ENCODE data around the gene F2. TPM values are rescaled to one million over a fixed set of nuclear protein-coding genes. Genes with fewer than 3 reads are reported as not detected.

The F2 gene
- total and polyA plus RNA-seq, 4 donors: 631 to 1,505 (median 1,232) TPM

GRCh38 chr11:46737699-46738098, 18.7 kb downstream of the F2 start:
- WGBS: 94% methylated on average over 11 of the region's 11 CpGs
- no peak for DNase-seq (ENCODE audit: low spot score)
- Histone ChIP-seq H3K9me3 (ENCODE audit: control insufficient read depth in 4 of 4, low read length in 3 of 4) (no peaks in the 10 kb centered on the region), H3K27ac (ENCODE audit: low read depth in 1 of 2, low read length in 2 of 2) (no peak overlapping the region), H3K4me3 (ENCODE audit: low read depth in 1 of 3, low read length in 3 of 3) (no peak overlapping the region), H3K4me1 (ENCODE audit: control insufficient read depth in 4 of 4, insufficient read depth in 4 of 4, low read length in 3 of 4) (peaks cover 0 to 10% (median 2%) of the 10 kb centered on the region in 4 donors), H3K27me3 (ENCODE audit: control insufficient read depth in 4 of 4, insufficient read depth in 4 of 4, low read length in 3 of 4) (no peaks in the 10 kb centered on the region), H3K36me3 (ENCODE audit: control insufficient read depth in 4 of 4, insufficient read depth in 3 of 4, low read depth in 1 of 4, low read length in 3 of 4) (peaks cover 16 to 66% (median 44%) of the 10 kb centered on the region in 4 donors), H3K9ac (ENCODE audit: low read depth in 1 of 2, low read length in 2 of 2) (no peak overlapping the region)
- TF ChIP-seq CTCF (IDR thresholded peaks at IDR 0.05; ENCODE audit: low read depth, low read length, missing input control): no peak
- no peak for TF ChIP-seq SP1 (IDR thresholded peaks at IDR 0.05)
- no peak for TF ChIP-seq YY1 (IDR thresholded peaks at IDR 0.05)
- TF ChIP-seq NR2F2 (IDR thresholded peaks at IDR 0.05): no peak
- no peak for TF ChIP-seq HNF4A (conservative IDR thresholded peaks at IDR 0.05)
- TF ChIP-seq ZBTB33 (IDR thresholded peaks at IDR 0.05): no peak
- no peak for TF ChIP-seq MAX (IDR thresholded peaks at IDR 0.05)
- TF ChIP-seq FOXA1 (IDR thresholded peaks at IDR 0.05): no peak
- TF ChIP-seq REST (IDR thresholded peaks at IDR 0.05): no peak
- TF ChIP-seq RXRA (IDR thresholded peaks at IDR 0.05): no peak

- WGBS: 86% methylated on average over 6 of the region's 6 CpGs
- no peak for DNase-seq (ENCODE audit: low spot score)
- peaks cover 15 to 66% (median 51%) of the 10 kb centered on the region in 4 donors for H3K36me3 ChIP-seq (ENCODE audit: control insufficient read depth in 4 of 4, insufficient read depth in 3 of 4, low read depth in 1 of 4, low read length in 3 of 4)
- TF ChIP-seq YY1 (IDR thresholded peaks at IDR 0.05): no peak
- TF ChIP-seq EGR1 (IDR thresholded peaks at IDR 0.05; ENCODE audit: low read depth in 2 of 2): no peak
- TF ChIP-seq RXRA (IDR thresholded peaks at IDR 0.05): no peak
- TF ChIP-seq CTCF (IDR thresholded peaks at IDR 0.05; ENCODE audit: low read depth, low read length, missing input control): no peak
- no peak for TF ChIP-seq ATF3 (IDR thresholded peaks at IDR 0.05)
- no peak for TF ChIP-seq FOXA2 (IDR thresholded peaks at IDR 0.05)
- TF ChIP-seq NR2F2 (IDR thresholded peaks at IDR 0.05): no peak
- TF ChIP-seq SP1 (IDR thresholded peaks at IDR 0.05): no peak
- TF ChIP-seq RAD21 (IDR thresholded peaks at IDR 0.05): no peak
- TF ChIP-seq TAF1 (conservative IDR thresholded peaks at IDR 0.05): no peak
- no peak for TF ChIP-seq HNF4A (conservative IDR thresholded peaks at IDR 0.05)
- TF ChIP-seq REST (IDR thresholded peaks at IDR 0.05): no peak
- TF ChIP-seq GABPA (IDR thresholded peaks at IDR 0.05 in 1 of 2, conservative IDR thresholded peaks at IDR 0.05 in 1 of 2): no peak
- TF ChIP-seq JUND (IDR thresholded peaks at IDR 0.05): no peak
These were observed 19.9 kb downstream of the F2 start for GRCh38 chr11:46738887-46739286.

More at GRCh38 chr11:46738887-46739286, 19.9 kb downstream of the F2 start:
- Histone ChIP-seq H3K27me3 (ENCODE audit: control insufficient read depth in 4 of 4, insufficient read depth in 4 of 4, low read length in 3 of 4) (no peaks in the 10 kb centered on the region), H3K9ac (ENCODE audit: low read depth in 1 of 2, low read length in 2 of 2) (no peak overlapping the region), H3K27ac (ENCODE audit: low read depth in 1 of 2, low read length in 2 of 2) (no peak overlapping the region), H3K9me3 (ENCODE audit: control insufficient read depth in 4 of 4, low read length in 3 of 4) (no peaks in the 10 kb centered on the region), H3K4me3 (ENCODE audit: low read depth in 1 of 3, low read length in 3 of 3) (no peak overlapping the region), H3K4me1 (ENCODE audit: control insufficient read depth in 4 of 4, insufficient read depth in 4 of 4, low read length in 3 of 4) (peaks cover 0 to 8% (median 2%) of the 10 kb centered on the region in 4 donors)

Data from liver (tissue), 9 donors.